Caco-2 (cell line): Measurements from ENCODE around the gene ZNF664. TPM values are rescaled to one million over a fixed set of nuclear protein-coding genes. Genes with fewer than 3 reads are reported as not detected.

Experiments used
- BruUV-seq: library from RNA; stranded (reverse); fragments of 400-500 nt; replicated peaks from 2 replicates; lab custom pipeline; 2021; lab: Mats Ljungman, UMichigan
- CTCF ChIA-PET: fragments of 300-600 bp; sonication (Branson Sonifier 250); formaldehyde crosslinking; loops from one replicate; lab custom pipeline; 2022; ENCODE audit warnings: antibody characterized with exemption; lab: Charles Lee
- POLR2A ChIA-PET: fragments of 300-600 bp; sonication (Branson Sonifier 250); formaldehyde crosslinking; loops from one replicate; lab custom pipeline; 2022; ENCODE audit warnings: antibody characterized with exemption; lab: Charles Lee
- DNase-seq, 2 experiments: peaks; one replicate each; pipeline versions ENCODE4 v3.0.0 to v3.0.0-alpha.2; 2020 to 2022
- H3K27me3 ChIP-seq: replicated peaks from 2 replicates; pipeline ENCODE4 v1.6.0; 2011; ENCODE audit warnings: low read length; ENCODE audit not compliant: control insufficient read depth, insufficient read depth
- H3K36me3 ChIP-seq: 2 replicates; pipeline ENCODE4 v1.5.1; 2011; ENCODE audit warnings: low read length; ENCODE audit not compliant: control insufficient read depth, insufficient read depth
- H3K4me1 ChIP-seq: fragments of 250-450 bp; sonication (Bioruptor Pico); 2 replicates; pipeline ENCODE4 v1.5.1; 2020; ENCODE audit warnings: mild to moderate bottlenecking
- H3K4me3 ChIP-seq: 2 replicates; pipeline ENCODE4 v1.5.1; 2011; ENCODE audit warnings: low read depth, mild to moderate bottlenecking, control low read depth, low read length
- H3K9me3 ChIP-seq: fragments of 250-450 bp; sonication (Bioruptor Pico); 2 replicates; pipeline ENCODE4 v1.5.1; 2020; ENCODE audit warnings: mild to moderate bottlenecking, moderate library complexity
- H3K27ac Mint-ChIP-seq: one replicate; pipeline ENCODE4 v1.8.0; 2022; ENCODE audit warnings: mixed read lengths; ENCODE audit not compliant: unreplicated experiment
- H3K27me3 Mint-ChIP-seq: one replicate; pipeline ENCODE4 v1.8.0; 2022; ENCODE audit warnings: mixed read lengths; ENCODE audit not compliant: insufficient read depth, unreplicated experiment
- H3K36me3 Mint-ChIP-seq: one replicate; pipeline ENCODE4 v1.8.0; 2022; ENCODE audit warnings: mild to moderate bottlenecking, mixed read lengths; ENCODE audit not compliant: insufficient read depth, unreplicated experiment
- H3K4me1 Mint-ChIP-seq: one replicate; pipeline ENCODE4 v1.8.0; 2022; ENCODE audit warnings: low read depth, mixed read lengths; ENCODE audit not compliant: unreplicated experiment
- H3K4me3 Mint-ChIP-seq: one replicate; pipeline ENCODE4 v1.8.0; 2022; ENCODE audit warnings: mild to moderate bottlenecking, moderate library complexity, mixed read lengths; ENCODE audit not compliant: unreplicated experiment
- H3K9me3 Mint-ChIP-seq: one replicate; pipeline ENCODE4 v1.8.0; 2022; ENCODE audit warnings: mixed read lengths; ENCODE audit not compliant: unreplicated experiment
- CTCF ChIP-seq, 2 experiments: fragments of 200-600 bp in 1 of 2; IDR thresholded peaks; 1 replicate in 1 of 2; 2 replicates in 1 of 2; pipeline versions ENCODE4 v1.5.1 to v1.8.0; 2011 to 2022; ENCODE audit warnings: antibody characterized with exemption in 1 of 2, control low read depth in 1 of 2, inconsistent platforms in 1 of 2, low read depth in 1 of 2, low read length in 1 of 2, mild to moderate bottlenecking in 1 of 2, moderate library complexity in 1 of 2; ENCODE audit not compliant: insufficient read depth in 1 of 2, severe bottlenecking in 1 of 2, unreplicated experiment in 1 of 2
- intact Hi-C: fragments of 100-400 bp; cut with micrococcal nuclease; formaldehyde crosslinking; loops from one replicate; pipeline ENCODE4 v1.10.0; 2022; ENCODE audit not compliant: unreplicated experiment
- total RNA-seq: library from RNA; stranded (reverse); gene quantifications from 2 replicates; pipeline ENCODE4 v1.2.3, GENCODE V29; 2022

Gene ZNF664
- total RNA-seq, 1 experiment from 2014 or later: 117 TPM

DNA sequence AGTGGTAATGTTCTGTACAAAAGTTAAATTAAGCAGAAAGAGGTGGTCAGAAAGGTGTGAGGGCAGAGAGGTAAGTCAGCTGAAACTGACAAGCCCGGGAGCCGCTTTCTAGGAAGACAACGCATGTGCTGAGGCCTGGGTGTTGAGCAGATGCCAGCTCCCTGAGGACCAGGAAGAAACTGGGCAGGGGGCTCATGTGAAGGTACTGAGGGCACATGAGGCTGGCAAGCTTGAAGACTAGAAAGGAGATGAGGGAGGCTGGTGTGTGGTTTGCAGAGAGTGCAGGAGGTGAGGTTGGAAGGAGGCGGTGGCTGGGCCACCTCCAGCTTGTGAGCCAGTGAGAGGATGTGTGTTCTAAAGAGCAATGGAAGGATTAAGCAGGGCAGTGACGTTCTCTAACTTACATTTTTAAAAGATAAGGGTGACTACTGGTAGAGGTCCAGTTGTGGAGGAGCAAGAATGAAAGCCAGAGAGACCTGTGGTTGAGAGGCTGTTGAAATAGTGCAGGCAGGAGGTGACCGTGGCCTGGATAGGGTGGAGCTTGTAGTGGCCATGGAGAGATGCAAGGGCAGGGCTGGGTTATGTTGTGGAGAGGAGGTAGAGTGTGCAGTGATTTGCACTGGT lies 29.1 kb downstream of the ZNF664 start:
- intact Hi-C loops: no loop called here
- H3K9me3 Mint-ChIP-seq: no peaks in the 10 kb centered on the region
- peaks cover 6% of the 10 kb centered on the region for H3K36me3 ChIP-seq
- no peaks in the 10 kb centered on the region for H3K9me3 ChIP-seq
- peaks cover 15% of the 10 kb centered on the region for H3K36me3 Mint-ChIP-seq
- BruUV-seq: no TSS peak
- TF ChIP-seq CTCF (IDR thresholded peaks at IDR 0.05; ENCODE audit: insufficient read depth in 1 of 2, low read depth in 1 of 2, low read length in 1 of 2, severe bottlenecking in 1 of 2, unreplicated experiment in 1 of 2): no peak
- no peak overlapping the region for H3K27ac Mint-ChIP-seq
- POLR2A ChIA-PET: no interaction called here
- no peaks in the 10 kb centered on the region for H3K27me3 Mint-ChIP-seq
- CTCF ChIA-PET: no interaction called here
- H3K4me3 Mint-ChIP-seq: no peak overlapping the region
- H3K4me1 Mint-ChIP-seq: no peaks in the 10 kb centered on the region
- no peaks in the 10 kb centered on the region for H3K27me3 ChIP-seq
- no peaks in the 10 kb centered on the region for H3K4me1 ChIP-seq
- no peak for DNase-seq
- H3K4me3 ChIP-seq: no peak overlapping the region

- H3K36me3 Mint-ChIP-seq: peaks cover 17% of the 10 kb centered on the region
- H3K4me1 ChIP-seq: no peaks in the 10 kb centered on the region
- no peaks in the 10 kb centered on the region for H3K4me1 Mint-ChIP-seq
- H3K27me3 Mint-ChIP-seq: no peaks in the 10 kb centered on the region
- H3K27ac Mint-ChIP-seq: no peak overlapping the region
- BruUV-seq: no TSS peak
- H3K4me3 Mint-ChIP-seq: no peak overlapping the region
- H3K9me3 ChIP-seq: no peaks in the 10 kb centered on the region
- CTCF ChIA-PET: no interaction called here
- peaks cover 6% of the 10 kb centered on the region for H3K36me3 ChIP-seq
- no peak overlapping the region for H3K4me3 ChIP-seq
- no peak for DNase-seq
- TF ChIP-seq CTCF (IDR thresholded peaks at IDR 0.05; ENCODE audit: insufficient read depth in 1 of 2, low read depth in 1 of 2, low read length in 1 of 2, severe bottlenecking in 1 of 2, unreplicated experiment in 1 of 2): no peak
- H3K27me3 ChIP-seq: no peaks in the 10 kb centered on the region
- POLR2A ChIA-PET: no interaction called here
- intact Hi-C loops: no loop called here
- H3K9me3 Mint-ChIP-seq: no peaks in the 10 kb centered on the region
Measured at GRCh38 chr12:124002654-124003053, 29.6 kb downstream of the ZNF664 start.

DNA sequence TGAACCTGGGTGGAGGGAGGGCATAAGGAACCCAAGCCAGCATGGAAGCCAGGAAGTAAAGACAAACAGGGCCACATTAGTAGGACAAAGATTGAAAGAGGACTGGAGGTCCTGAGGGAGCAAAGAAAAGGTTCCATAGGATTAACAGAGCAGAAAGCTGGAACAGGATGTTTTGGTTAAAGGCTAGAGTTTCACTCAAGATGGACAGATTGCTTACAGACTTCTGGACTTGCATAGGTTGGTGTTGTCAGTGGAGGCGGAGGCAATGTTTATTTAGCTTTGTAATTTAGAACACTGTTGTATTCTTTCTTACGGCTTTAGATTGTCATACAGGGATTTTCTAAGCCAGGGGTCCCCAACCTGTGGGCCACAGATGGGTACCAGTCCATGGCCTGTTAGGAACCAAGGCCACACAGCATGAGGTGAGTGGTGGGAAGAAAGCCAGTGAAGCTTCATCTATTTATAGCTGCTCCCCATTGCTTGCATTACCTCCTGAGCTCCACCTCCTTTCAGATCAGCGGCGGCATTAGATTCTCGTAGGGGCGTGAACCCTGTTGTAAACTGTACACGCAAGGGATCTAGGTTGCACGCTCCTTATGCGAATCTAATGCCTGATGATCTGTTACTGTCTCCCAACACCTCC lies 31.3 kb downstream of the ZNF664 start:
- no peak for TF ChIP-seq CTCF (IDR thresholded peaks at IDR 0.05; ENCODE audit: insufficient read depth in 1 of 2, low read depth in 1 of 2, low read length in 1 of 2, severe bottlenecking in 1 of 2, unreplicated experiment in 1 of 2)
- H3K27ac Mint-ChIP-seq: no peak overlapping the region
- H3K27me3 Mint-ChIP-seq: no peaks in the 10 kb centered on the region
- H3K4me3 Mint-ChIP-seq: no peak overlapping the region
- H3K4me3 ChIP-seq: no peak overlapping the region
- no peaks in the 10 kb centered on the region for H3K27me3 ChIP-seq
- peaks cover 4% of the 10 kb centered on the region for H3K36me3 ChIP-seq
- CTCF ChIA-PET: no interaction called here
- no TSS peak for BruUV-seq
- no peaks in the 10 kb centered on the region for H3K4me1 Mint-ChIP-seq
- H3K9me3 ChIP-seq: no peaks in the 10 kb centered on the region
- no peak for DNase-seq
- H3K9me3 Mint-ChIP-seq: no peaks in the 10 kb centered on the region
- POLR2A ChIA-PET: interaction anchor here (0.5 kb wide), 1 partner anchor 817 kb away, joined by 8 read pairs; no protein-coding TSS in a partner anchor
- peaks cover 28% of the 10 kb centered on the region for H3K36me3 Mint-ChIP-seq
- H3K4me1 ChIP-seq: no peaks in the 10 kb centered on the region
- intact Hi-C loops: no loop called here
